ENCODE data around the gene PROM1. TPM values are rescaled to one million over a fixed set of nuclear protein-coding genes. Genes with fewer than 3 reads are reported as not detected.

The PROM1 gene
- total and polyA plus RNA-seq, 2 of the 8 experiments (the other 6 are each of a cell fraction or from before 2014, with no cell fraction given) = 36.0 to 59.7 TPM

DNA sequence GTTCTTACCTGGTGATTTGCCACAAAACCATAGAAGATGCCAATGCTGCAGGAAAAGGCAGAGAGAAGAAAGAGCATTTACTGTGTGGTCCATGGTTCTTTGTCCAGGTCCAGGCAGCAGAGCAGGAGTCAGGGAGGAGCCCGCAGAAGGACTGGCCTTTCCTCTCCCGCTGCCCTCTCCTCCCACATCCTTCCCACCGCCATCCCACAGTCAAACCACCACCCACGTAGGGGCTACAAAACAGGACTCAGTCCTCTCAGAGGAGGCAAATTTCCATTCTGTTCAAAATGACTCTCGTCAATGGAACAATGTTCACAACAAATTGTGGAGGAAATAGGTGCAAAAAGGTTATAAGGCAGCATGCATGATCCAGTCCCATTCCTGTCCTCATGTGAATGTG, 58.6 kb downstream of the PROM1 start:
- 92% methylated on average over 5 of the region's 5 CpGs; no CpG with 5 or more reads in 1 of the 2 experiments for WGBS, 2 experiments (ENCODE audit: extremely low coverage in 1 of 2, insufficient coverage in 1 of 2, insufficient read length in 1 of 2, insufficient replicate concordance in 2 of 2, low coverage in 1 of 2, low lambda C conversion rate in 2 of 2, missing lambda C conversion rate in 1 of 2)
- no peaks in the 10 kb centered on the region for H3K79me1 ChIP-seq (ENCODE audit: low read depth, low read length)
- H3K23ac ChIP-seq (ENCODE audit: insufficient read length) = no peak overlapping the region
- no peak overlapping the region for H2AFZ ChIP-seq (ENCODE audit: low read length)
- H3K79me2 ChIP-seq (ENCODE audit: control insufficient read depth in 1 of 2, insufficient read depth in 2 of 2, low read length in 2 of 2) = no peaks in the 10 kb centered on the region
- no peaks in the 10 kb centered on the region for H3K9me3 ChIP-seq (ENCODE audit: insufficient read depth in 2 of 2, low read depth in 1 of 2, low read length in 1 of 2)
- no peak overlapping the region for H3K9ac ChIP-seq (replicated peaks in 1 of 4; ENCODE audit: extremely low read depth in 1 of 4, low read depth in 3 of 4, low read length in 3 of 4)
- H3K36me3 ChIP-seq (ENCODE audit: control insufficient read depth in 2 of 4, insufficient read depth in 4 of 4, low read length in 3 of 4) = peaks cover 11 to 32% (median 30%) of the 10 kb centered on the region in 4 experiments
- no peak overlapping the region for H4K91ac ChIP-seq (replicated peaks; ENCODE audit: insufficient read length, low read length)
- no peak overlapping the region for H2BK5ac ChIP-seq (ENCODE audit: low read depth, low read length)
- H3K23me2 ChIP-seq (ENCODE audit: low read depth, low read length) = 0 out of 2 replicates have a peak, but pooled peaks cover 1% of the 10 kb centered on the region
- H3K27me3 ChIP-seq (replicated peaks in 1 of 4; ENCODE audit: control insufficient read depth in 3 of 4, extremely low read depth in 1 of 4, insufficient read depth in 3 of 4, low read length in 3 of 4) = no peaks in the 10 kb centered on the region
- no peak overlapping the region for H2BK15ac ChIP-seq (ENCODE audit: low read length)
- FAIRE-seq (no peak), DNase-seq (ENCODE audit: low read depth in 1 of 2, low spot score in 2 of 2) (no peak)
- ChIA-PET CTCF (ENCODE audit: partially characterized antibody) (interaction anchor here (0.9 to 1.0 kb wide), 3 partner anchors 175 to 240 kb away, joined by 3 to 5 read pairs (median 3); no protein-coding TSS in a partner anchor), POLR2A (ENCODE audit: partially characterized antibody) (no interaction called here)
- peaks cover 0 to 5% (median 3%) of the 10 kb centered on the region in 4 experiments; a peak in 4 of 7 replicates for H3K4me1 ChIP-seq (replicated peaks in 1 of 4; ENCODE audit: control insufficient read depth in 3 of 4, insufficient read depth in 4 of 4, low read length in 3 of 4)
- no peak overlapping the region for H3K56ac ChIP-seq (replicated peaks; ENCODE audit: insufficient read length, low read depth, low read length)
- no peak overlapping the region for H3K14ac ChIP-seq (ENCODE audit: insufficient read length)
- no peak overlapping the region for H2AK5ac ChIP-seq (ENCODE audit: low read depth, low read length)
- H3K4me2 ChIP-seq (ENCODE audit: insufficient read depth in 1 of 2, low read depth in 2 of 2, low read length in 2 of 2) = no peak overlapping the region
- no peak overlapping the region for H3K18ac ChIP-seq (ENCODE audit: extremely low read depth, low read length)
- no peak overlapping the region for H2BK120ac ChIP-seq (replicated peaks; ENCODE audit: low read depth, low read length)
- no peak overlapping the region for H3K4me3 ChIP-seq (ENCODE audit: extremely low read depth in 1 of 4, insufficient read depth in 2 of 4, low read depth in 3 of 4, low read length in 4 of 4)
- H4K20me1 ChIP-seq (replicated peaks in 1 of 2; ENCODE audit: control insufficient read depth in 1 of 2, insufficient read depth in 2 of 2, low read length in 2 of 2) = peaks cover 0 to 3% of the 10 kb centered on the region in 2 experiments
- no peak overlapping the region for H4K8ac ChIP-seq (ENCODE audit: extremely low read depth, insufficient read depth, low read length)
- H3K4ac ChIP-seq (replicated peaks; ENCODE audit: insufficient read length, low read depth, low read length) = no peak overlapping the region
- H3K27ac ChIP-seq (ENCODE audit: low read depth, low read length) = no peak overlapping the region
- TF ChIP-seq POLR2AphosphoS5 (IDR thresholded peaks at IDR 0.05; ENCODE audit: low read depth, low read length) = no peak
- H2BK12ac ChIP-seq (ENCODE audit: low read depth, low read length) = no peak overlapping the region; the same call in 1 of the 2 replicates
- no peak overlapping the region for H2BK20ac ChIP-seq (ENCODE audit: low read length)
- no peak overlapping the region for H4K5ac ChIP-seq (ENCODE audit: insufficient read length, low read depth, low read length)

Data from H1 (cell line).